Measurements from ENCODE around the gene RIMBP2. TPM values are rescaled to one million over a fixed set of nuclear protein-coding genes. Genes with fewer than 3 reads are reported as not detected.

RIMBP2 gene
- total and polyA plus RNA-seq, 2 experiments from 2014 or later: 0.31 to 0.37 TPM

- peaks cover 28% of the 10 kb centered on the region for H3K36me3 Mint-ChIP-seq (ENCODE audit: low read depth)
- Histone ChIP-seq H4K20me1 (replicated peaks; ENCODE audit: insufficient read depth) (no peaks in the 10 kb centered on the region), H3K27ac (ENCODE audit: low read depth) (no peak overlapping the region), H3K79me2 (replicated peaks; ENCODE audit: insufficient read depth) (no peaks in the 10 kb centered on the region), H3K36me3 (ENCODE audit: insufficient read depth) (no peaks in the 10 kb centered on the region), H3K4me1 (ENCODE audit: insufficient read depth) (no peaks in the 10 kb centered on the region), H2AFZ (no peak overlapping the region), H3K4me3 (no peak overlapping the region), H3K9me2 (ENCODE audit: insufficient read depth) (no peaks in the 10 kb centered on the region), H3K27me3 (ENCODE audit: insufficient read depth) (no peaks in the 10 kb centered on the region), H3F3A (replicated peaks; ENCODE audit: low read depth) (no peaks in the 10 kb centered on the region), H3K4me2 (no peak overlapping the region)
- peaks cover 78% of the 10 kb centered on the region for H3K9me3 Mint-ChIP-seq
- ATAC-seq: no peak
- H3K4me1 Mint-ChIP-seq: peaks cover 4% of the 10 kb centered on the region
- TF ChIP-seq CREB1 (CRISPR knock-in tag; IDR thresholded peaks at IDR 0.05; ENCODE audit: low read depth): no peak
- TF ChIP-seq ETS1 (IDR thresholded peaks at IDR 0.05): no peak
- TF ChIP-seq ZNF114 (CRISPR knock-in tag; IDR thresholded peaks at IDR 0.05): no peak
- no peak for TF ChIP-seq EZH2 (IDR thresholded peaks at IDR 0.05; ENCODE audit: low read depth, unreplicated experiment)
- TF ChIP-seq POLR2AphosphoS5 (IDR thresholded peaks at IDR 0.05; ENCODE audit: low read depth): no peak
- TF ChIP-seq CTCF (conservative IDR thresholded peaks at IDR 0.05; ENCODE audit: low read depth in 2 of 2): no peak
- no peak for TF ChIP-seq ZNF331 (CRISPR knock-in tag; IDR thresholded peaks at IDR 0.05; ENCODE audit: low read depth)
- no peak for TF ChIP-seq JUNB (IDR thresholded peaks at IDR 0.05; ENCODE audit: unreplicated experiment)
- TF ChIP-seq EZH2phosphoT487 (IDR thresholded peaks at IDR 0.05; ENCODE audit: unreplicated experiment): no peak
- TF ChIP-seq STAT1 (IDR thresholded peaks at IDR 0.05; ENCODE audit: unreplicated experiment): no peak
- TF ChIP-seq ZNF462 (CRISPR knock-in tag; IDR thresholded peaks at IDR 0.05): no peak
- TF ChIP-seq REST (IDR thresholded peaks at IDR 0.05; ENCODE audit: unreplicated experiment): no peak
- TF ChIP-seq NANOG (IDR thresholded peaks at IDR 0.05; ENCODE audit: borderline replicate concordance): no peak
- no peak for DNase-seq (ENCODE audit: low spot score)
- no peak overlapping the region for H3K4me3 Mint-ChIP-seq
- no peak overlapping the region for H3K27ac Mint-ChIP-seq
- peaks cover 2% of the 10 kb centered on the region for H3K27me3 Mint-ChIP-seq (ENCODE audit: insufficient read depth, low read depth, poor library complexity)
Observed at GRCh38 chr12:130480231-130480630, 235.9 kb downstream of the RIMBP2 start.
